Measurements from ENCODE around the gene ARSK. TPM values are rescaled to one million over a fixed set of nuclear protein-coding genes. Genes with fewer than 3 reads are reported as not detected.

ARSK gene
- total and polyA plus RNA-seq, 10 of the 15 experiments (the other 5 are each of a cell fraction or from before 2014, with no cell fraction given), result 1.6 to 9.5 (median 5.8) TPM

DNA sequence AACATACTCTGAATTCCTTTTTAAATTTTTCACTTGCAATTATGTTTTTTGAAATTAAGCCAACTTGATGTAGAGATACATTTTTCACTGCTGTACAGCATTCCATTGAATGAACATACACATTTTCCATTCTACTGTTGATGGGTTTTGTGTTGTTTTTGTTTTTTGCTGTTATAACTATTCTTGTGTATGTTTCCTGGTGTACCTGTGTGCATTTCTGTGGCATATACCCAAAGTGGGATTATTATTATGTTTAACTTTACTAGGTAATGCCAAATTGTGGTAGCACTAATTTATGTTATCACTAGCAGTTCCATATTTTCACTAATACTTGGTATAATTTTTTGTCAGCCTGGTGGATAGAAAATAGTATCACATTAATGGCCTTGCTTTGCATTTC, 94.4 kb downstream of the ARSK start:
- H3K9ac ChIP-seq (ENCODE audit: control insufficient read depth, insufficient read depth, low read length), result no peak overlapping the region
- SMC1A ChIA-PET (ENCODE audit: uncharacterized antibody, unreplicated experiment), result interaction anchor here (0.6 to 0.7 kb wide), 2 partner anchors 16 to 132 kb away, joined by 3 read pairs; no protein-coding TSS in a partner anchor
- intact Hi-C loops (cut with micrococcal nuclease; ENCODE audit: unreplicated experiment), result loop anchor here (10.0 kb wide), 2 partner anchors 306 to 686 kb away; no protein-coding TSS in a partner anchor
- TF ChIP-seq ZNF592 (IDR thresholded peaks at IDR 0.05) (no peak), RAD51 (IDR thresholded peaks at IDR 0.05) (no peak), SREBF1 (IDR thresholded peaks at IDR 0.05; ENCODE audit: low read length) (no peak), CREM (IDR thresholded peaks at IDR 0.05; ENCODE audit: low read depth) (no peak), MAX (IDR thresholded peaks at IDR 0.05; ENCODE audit: low read depth, low read length) (no peak), IKZF2 (IDR thresholded peaks at IDR 0.05) (no peak), CBX5 (IDR thresholded peaks at IDR 0.05; ENCODE audit: low read depth) (no peak)
- TF ChIP-seq, protein P1, sequence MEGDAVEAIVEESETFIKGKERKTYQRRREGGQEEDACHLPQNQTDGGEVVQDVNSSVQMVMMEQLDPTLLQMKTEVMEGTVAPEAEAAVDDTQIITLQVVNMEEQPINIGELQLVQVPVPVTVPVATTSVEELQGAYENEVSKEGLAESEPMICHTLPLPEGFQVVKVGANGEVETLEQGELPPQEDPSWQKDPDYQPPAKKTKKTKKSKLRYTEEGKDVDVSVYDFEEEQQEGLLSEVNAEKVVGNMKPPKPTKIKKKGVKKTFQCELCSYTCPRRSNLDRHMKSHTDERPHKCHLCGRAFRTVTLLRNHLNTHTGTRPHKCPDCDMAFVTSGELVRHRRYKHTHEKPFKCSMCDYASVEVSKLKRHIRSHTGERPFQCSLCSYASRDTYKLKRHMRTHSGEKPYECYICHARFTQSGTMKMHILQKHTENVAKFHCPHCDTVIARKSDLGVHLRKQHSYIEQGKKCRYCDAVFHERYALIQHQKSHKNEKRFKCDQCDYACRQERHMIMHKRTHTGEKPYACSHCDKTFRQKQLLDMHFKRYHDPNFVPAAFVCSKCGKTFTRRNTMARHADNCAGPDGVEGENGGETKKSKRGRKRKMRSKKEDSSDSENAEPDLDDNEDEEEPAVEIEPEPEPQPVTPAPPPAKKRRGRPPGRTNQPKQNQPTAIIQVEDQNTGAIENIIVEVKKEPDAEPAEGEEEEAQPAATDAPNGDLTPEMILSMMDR (IDR thresholded peaks at IDR 0.05 in 2 of 3, conservative IDR thresholded peaks at IDR 0.05 in 1 of 3; ENCODE audit: control insufficient read depth in 2 of 3, extremely low read depth in 1 of 3, insufficient read depth in 1 of 3, low read depth in 3 of 3, low read length in 3 of 3), result no peak
- TF ChIP-seq, protein P2, sequence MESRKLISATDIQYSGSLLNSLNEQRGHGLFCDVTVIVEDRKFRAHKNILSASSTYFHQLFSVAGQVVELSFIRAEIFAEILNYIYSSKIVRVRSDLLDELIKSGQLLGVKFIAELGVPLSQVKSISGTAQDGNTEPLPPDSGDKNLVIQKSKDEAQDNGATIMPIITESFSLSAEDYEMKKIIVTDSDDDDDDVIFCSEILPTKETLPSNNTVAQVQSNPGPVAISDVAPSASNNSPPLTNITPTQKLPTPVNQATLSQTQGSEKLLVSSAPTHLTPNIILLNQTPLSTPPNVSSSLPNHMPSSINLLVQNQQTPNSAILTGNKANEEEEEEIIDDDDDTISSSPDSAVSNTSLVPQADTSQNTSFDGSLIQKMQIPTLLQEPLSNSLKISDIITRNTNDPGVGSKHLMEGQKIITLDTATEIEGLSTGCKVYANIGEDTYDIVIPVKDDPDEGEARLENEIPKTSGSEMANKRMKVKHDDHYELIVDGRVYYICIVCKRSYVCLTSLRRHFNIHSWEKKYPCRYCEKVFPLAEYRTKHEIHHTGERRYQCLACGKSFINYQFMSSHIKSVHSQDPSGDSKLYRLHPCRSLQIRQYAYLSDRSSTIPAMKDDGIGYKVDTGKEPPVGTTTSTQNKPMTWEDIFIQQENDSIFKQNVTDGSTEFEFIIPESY (IDR thresholded peaks at IDR 0.05), result no peak
- TF ChIP-seq, protein P3, sequence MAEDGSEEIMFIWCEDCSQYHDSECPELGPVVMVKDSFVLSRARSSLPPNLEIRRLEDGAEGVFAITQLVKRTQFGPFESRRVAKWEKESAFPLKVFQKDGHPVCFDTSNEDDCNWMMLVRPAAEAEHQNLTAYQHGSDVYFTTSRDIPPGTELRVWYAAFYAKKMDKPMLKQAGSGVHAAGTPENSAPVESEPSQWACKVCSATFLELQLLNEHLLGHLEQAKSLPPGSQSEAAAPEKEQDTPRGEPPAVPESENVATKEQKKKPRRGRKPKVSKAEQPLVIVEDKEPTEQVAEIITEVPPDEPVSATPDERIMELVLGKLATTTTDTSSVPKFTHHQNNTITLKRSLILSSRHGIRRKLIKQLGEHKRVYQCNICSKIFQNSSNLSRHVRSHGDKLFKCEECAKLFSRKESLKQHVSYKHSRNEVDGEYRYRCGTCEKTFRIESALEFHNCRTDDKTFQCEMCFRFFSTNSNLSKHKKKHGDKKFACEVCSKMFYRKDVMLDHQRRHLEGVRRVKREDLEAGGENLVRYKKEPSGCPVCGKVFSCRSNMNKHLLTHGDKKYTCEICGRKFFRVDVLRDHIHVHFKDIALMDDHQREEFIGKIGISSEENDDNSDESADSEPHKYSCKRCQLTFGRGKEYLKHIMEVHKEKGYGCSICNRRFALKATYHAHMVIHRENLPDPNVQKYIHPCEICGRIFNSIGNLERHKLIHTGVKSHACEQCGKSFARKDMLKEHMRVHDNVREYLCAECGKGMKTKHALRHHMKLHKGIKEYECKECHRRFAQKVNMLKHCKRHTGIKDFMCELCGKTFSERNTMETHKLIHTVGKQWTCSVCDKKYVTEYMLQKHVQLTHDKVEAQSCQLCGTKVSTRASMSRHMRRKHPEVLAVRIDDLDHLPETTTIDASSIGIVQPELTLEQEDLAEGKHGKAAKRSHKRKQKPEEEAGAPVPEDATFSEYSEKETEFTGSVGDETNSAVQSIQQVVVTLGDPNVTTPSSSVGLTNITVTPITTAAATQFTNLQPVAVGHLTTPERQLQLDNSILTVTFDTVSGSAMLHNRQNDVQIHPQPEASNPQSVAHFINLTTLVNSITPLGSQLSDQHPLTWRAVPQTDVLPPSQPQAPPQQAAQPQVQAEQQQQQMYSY (CRISPR knock-in tag; IDR thresholded peaks at IDR 0.05), result no peak
- TF ChIP-seq, protein P4, sequence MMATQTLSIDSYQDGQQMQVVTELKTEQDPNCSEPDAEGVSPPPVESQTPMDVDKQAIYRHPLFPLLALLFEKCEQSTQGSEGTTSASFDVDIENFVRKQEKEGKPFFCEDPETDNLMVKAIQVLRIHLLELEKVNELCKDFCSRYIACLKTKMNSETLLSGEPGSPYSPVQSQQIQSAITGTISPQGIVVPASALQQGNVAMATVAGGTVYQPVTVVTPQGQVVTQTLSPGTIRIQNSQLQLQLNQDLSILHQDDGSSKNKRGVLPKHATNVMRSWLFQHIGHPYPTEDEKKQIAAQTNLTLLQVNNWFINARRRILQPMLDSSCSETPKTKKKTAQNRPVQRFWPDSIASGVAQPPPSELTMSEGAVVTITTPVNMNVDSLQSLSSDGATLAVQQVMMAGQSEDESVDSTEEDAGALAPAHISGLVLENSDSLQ (IDR thresholded peaks at IDR 0.05), result no peak

More for the DNA sequence above, 94.4 kb downstream of the ARSK start:
- DNase-seq (ENCODE audit: low read depth, low spot score) (no peak), ATAC-seq (no peak), FAIRE-seq (no peak)
- H3K27ac ChIP-seq (ENCODE audit: control insufficient read depth, insufficient read depth), result no peak overlapping the region
- peaks cover 5% of the 10 kb centered on the region for H3K4me1 ChIP-seq (ENCODE audit: control insufficient read depth, insufficient read depth, low read length)
- no peak overlapping the region for H3K4me3 ChIP-seq
- no peaks in the 10 kb centered on the region for H3K79me2 ChIP-seq (ENCODE audit: control insufficient read depth, insufficient read depth, low read length)
- no peaks in the 10 kb centered on the region for H3K27me3 ChIP-seq (replicated peaks in 1 of 2; ENCODE audit: control insufficient read depth in 2 of 2, insufficient read depth in 2 of 2, low read length in 1 of 2)
- no peak overlapping the region for H3K4me2 ChIP-seq (ENCODE audit: control insufficient read depth, insufficient read depth)
- no peaks in the 10 kb centered on the region for H4K20me1 ChIP-seq (ENCODE audit: control insufficient read depth, insufficient read depth)
- RAD21 ChIA-PET (ENCODE audit: unreplicated experiment), result interaction anchor here (0.6 kb wide), 1 partner anchor 192 kb away, joined by 3 read pairs; no protein-coding TSS in a partner anchor
- CTCF ChIA-PET, result no interaction called here
- no peaks in the 10 kb centered on the region for H3K36me3 ChIP-seq (ENCODE audit: control insufficient read depth in 2 of 2, insufficient read depth in 2 of 2, low read length in 1 of 2)
- POLR2A ChIA-PET, result interaction anchor here (0.6 to 0.7 kb wide), 2 partner anchors 160 to 902 kb away, joined by 4 to 12 read pairs; no protein-coding TSS in a partner anchor
- no TSS peak for BruUV-seq (replicated peaks)
- in situ Hi-C loops (cut with MboI), result no loop called here
- no peak overlapping the region for H2AFZ ChIP-seq (ENCODE audit: control insufficient read depth, low read depth, low read length)
- no peaks in the 10 kb centered on the region for H3K9me3 ChIP-seq (replicated peaks; ENCODE audit: control insufficient read depth, insufficient read depth, low read length)

All from GM12878 (cell line).